Hypothalamus (tissue), 51 donors: ENCODE data around the gene FAM114A1.
"Not testable (repeated sequence)": the region's sequence is repeated elsewhere in the genome, so short reads cannot be mapped to it uniquely, and the experiment has no call there.

Experiments
- DNase-seq, 51 donors: peaks; one replicate each; lab custom pipeline; 2025; lab: John Stamatoyannopoulos, UW

Gene FAM114A1

DNA sequence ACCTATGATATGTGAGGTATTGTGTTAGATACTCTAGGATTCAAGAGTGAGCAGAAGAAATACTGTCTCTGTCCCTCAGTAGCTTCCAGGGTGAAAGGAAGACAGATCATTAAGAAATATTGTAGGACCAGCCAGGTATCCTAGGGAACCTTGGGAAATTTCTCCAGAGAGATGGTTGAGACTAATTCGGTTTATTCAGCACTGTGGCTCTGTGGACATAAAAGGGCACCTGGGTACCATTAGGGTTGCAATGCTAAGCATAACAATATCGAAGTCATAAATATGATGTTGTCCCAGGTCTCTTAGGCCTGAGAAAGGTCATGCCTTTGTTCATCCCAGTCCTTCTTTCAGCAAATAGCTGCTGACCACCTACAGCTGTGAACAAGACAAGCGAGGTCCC, 61.0 kb downstream of the FAM114A1 start:
- no peak for DNase-seq

DNA sequence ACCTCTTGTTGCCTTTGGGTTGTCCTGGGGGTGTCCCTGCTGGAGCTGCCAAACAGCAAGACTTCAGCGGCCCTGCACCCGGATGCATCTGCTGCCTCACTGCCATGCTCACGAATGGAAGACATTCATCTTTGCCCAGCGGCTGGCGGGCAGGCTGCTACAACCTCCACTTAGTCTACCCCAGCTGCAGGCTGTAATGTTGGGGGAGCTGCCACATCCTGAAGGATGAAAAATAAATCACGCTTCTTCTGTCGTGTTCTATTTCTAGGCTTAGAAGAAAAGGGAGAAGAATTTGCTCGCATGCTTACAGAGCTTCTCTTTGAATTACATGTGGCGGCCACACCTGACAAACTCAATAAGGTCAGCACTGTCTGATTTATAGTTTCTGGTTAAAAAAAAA, 61.4 kb downstream of the FAM114A1 start:
- DNase-seq, result no peak

DNA sequence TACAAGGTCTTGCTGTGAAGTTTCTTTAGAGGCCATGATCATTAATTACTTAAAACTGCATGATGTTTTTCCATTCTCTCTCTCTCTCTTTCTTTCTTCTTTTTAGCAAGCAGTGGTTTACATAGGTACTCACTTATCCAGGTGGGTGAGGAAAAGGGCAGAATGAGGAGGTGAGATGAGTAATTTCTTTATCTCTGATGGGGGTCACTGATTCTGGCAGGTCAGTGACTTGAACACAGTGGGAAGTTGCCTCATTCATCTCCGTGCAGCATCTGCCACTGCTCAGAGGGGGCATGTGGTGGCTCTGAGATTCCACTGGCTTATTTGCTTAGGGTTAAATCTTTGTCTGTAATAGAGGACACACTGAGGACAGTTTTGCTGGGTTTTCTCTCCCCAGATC, 62.6 kb downstream of the FAM114A1 start:
- DNase-seq, result no peak

DNA sequence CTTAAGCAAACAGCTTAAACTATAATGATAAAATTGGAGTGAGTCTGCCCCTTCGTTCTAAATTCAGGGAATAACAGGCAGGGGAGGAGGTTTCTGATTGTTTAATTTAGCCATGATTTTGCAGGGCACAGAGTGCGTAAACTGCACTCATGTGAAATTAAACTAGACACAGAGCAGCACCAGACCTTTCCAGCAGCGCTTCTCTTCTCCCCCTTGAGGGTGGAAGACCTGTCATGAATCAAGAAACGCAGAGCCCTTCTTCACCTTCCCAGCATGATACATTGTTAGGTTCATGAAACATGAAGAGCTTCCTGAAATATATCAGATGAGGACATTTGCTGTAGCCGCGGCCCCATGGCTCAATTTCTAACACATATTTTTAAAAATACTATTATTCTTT, 63.1 kb downstream of the FAM114A1 start:
- no peak for DNase-seq

DNA sequence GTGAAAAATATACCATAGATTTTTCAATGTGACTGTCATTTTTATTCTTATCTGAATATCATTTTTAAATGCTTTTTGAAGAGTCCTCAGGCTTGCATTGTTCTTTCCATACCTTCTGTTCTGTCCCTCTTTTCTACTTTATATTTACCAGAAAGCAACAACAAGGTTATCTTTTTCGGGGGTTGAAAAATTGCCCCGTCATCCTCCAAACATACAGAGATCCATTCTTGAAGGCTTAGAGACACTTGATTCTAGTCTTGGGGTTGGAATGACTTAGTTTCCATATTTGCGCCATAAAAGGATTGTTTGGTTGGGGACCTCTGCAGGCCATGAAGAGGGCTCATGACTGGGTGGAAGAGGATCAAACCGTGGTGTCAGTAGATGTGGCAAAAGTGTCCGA, 63.5 kb downstream of the FAM114A1 start:
- DNase-seq, result no peak

DNA sequence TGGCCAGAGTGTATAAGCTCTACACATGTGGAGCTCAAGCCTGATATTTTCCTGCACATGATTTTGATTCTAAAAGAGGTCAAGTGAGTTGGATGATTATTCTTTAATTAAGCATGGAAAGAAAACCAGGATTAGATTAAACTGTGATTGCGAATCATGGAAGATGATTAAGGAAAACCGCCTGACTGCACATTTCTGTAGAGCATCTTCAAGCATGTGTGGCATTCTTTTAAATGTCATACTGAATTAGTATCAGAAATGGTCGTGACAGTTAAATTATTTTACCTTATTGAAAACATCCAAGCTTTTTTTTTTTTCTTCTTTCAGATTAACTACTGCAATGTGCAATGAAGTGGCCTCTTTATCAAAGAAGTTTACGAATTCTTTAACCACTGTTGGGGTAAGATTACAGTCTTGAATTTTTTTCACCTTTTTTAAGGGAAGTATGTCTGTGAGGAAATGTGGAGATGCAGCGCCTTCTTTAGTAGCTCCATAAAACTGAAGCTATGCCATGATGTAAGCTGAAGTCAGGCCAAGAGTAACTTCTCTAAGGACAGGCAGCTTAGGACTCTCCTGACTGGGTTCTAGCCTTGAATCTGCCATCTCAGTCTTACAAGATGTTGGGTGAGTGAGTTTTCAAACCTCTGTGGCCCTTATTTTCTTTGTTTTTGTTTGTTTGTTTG, 67.9 kb downstream of the FAM114A1 start:
- no peak for DNase-seq

DNA sequence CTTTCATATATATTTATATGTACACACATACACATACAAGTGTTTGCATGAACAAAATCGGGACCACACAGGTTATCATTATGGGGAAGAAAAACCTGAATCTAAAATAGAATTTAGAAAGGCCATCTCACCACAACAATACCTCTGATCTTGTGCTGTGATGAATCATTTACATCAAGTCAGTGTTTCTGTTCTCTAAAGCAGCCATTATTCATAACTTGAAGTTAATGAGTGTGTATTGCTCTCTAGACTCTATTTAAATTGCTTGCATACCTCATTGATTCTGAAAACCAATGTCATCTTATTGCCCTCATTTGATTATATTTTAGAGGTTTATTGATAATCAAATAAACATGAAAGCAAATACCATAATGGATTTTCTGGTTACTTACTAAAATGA, 71.6 kb downstream of the FAM114A1 start:
- no peak for DNase-seq

DNA sequence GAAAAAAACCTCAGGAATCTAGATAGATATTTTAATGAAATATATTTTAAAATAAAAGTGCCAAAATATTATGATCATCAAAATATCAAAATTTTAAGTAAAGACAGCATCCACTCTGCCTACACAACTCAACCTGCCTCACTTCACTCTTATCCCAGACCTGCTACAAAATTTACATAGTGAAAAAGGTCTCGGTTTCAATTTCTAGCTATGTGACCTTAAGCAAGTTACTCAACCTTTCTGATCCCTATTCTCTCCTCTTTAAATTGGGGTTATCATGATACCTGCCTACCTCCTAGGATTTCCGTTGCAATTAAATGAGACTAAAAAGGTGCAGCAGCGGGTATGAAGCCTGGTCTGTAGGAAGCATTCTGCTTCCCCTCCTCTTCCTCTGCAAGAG, 72.9 kb downstream of the FAM114A1 start:
- no peak for DNase-seq

DNA sequence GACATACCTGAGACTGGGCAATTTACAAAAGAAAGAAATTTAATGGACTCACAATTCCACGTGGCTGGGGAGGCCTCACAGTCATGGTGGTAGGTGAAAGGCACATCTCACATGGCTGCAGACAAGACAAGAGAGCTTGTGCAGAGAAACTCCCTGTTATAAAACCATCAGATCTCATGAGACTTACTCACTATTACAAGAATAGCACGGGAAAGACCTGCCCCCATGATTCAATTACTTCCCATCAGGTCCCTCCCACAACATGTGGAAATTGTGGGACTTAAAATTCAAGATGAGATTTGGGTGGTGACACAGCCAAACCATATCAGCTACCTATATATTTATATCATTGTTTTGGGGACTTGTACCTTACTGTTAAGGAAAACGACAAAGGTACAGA, 74.3 kb downstream of the FAM114A1 start:
- DNase-seq, result not testable (repeated sequence)

DNA sequence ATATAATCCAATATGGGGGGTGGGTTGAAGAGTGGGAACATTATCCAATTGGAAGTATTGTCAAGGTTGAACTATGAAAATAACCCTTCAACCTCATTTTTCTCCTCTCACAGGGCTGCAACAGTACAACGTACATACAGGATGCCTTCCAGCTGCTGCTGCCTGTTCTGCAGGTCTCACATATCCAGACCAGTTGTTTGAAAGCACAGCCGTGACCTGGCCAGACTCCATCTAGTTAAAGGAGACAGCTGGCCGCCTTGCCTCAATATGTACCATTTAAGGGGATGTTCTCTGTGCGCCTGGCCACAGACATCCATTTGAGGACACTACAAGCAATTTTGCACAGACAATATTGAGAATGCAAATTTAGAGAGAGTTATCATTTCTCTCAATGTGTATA, 75.7 kb downstream of the FAM114A1 start:
- DNase-seq, result no peak

DNA sequence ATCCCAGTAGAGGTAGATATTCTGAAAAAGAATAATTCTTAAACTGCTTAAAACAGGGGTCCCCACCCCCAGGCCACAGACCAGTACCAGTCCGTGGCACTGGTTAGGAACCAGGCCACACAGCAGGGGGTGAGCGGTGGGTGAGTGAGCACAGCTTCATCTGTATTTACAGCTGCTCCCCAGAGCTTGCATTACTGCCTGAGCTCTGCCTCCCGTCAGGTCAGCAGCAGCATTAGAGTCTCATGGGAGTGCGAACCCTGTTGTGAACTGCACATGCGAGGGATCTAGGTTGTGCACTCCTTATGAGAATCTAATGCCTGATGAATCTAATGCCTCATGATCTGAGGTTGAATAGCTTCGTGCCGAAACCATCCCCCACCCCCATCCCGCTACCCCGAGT, 76.8 kb downstream of the FAM114A1 start:
- no peak for DNase-seq

DNA sequence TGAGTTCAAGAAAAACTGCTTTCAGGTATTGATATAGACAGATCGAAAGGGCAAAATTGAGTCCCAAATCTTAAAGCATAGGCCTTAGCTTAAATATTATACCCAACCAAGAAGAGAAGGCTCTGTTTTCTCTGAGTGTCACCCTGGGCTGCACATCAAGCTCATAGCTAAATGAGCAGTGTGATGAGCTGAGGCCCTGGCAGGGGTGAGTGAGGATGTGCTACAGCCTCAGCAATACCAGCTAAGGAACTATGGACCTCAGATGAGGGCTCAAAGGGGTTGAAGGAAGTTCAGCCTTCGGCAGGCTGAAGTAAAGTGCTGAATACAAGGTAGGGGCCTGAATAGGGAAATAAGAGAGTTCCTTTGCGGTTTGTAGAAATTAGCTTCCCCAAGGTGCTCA, 79.3 kb downstream of the FAM114A1 start:
- no peak for DNase-seq

DNA sequence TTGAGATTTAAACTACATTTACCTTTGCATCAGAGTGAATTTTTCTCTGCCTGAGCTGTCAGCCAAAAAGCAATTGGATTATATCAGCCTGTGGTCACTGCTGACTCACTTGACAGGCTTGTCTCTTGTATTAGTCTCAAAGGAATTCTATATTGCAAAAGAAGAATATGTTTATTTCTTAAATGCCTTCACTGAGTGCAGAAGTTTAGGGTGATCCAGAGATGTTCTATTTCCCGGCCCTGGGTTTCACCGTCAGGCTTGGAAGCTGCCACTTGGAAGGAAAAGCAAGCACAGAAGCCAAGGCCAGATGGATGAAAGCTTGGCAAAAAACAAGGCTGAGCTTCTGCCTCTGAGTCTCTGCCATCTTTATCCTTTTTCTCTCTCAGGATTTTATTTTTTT, 80.9 kb downstream of the FAM114A1 start:
- peak in 17 of 51 donors; percentile 2 to 41 (median 18) for DNase-seq

DNA sequence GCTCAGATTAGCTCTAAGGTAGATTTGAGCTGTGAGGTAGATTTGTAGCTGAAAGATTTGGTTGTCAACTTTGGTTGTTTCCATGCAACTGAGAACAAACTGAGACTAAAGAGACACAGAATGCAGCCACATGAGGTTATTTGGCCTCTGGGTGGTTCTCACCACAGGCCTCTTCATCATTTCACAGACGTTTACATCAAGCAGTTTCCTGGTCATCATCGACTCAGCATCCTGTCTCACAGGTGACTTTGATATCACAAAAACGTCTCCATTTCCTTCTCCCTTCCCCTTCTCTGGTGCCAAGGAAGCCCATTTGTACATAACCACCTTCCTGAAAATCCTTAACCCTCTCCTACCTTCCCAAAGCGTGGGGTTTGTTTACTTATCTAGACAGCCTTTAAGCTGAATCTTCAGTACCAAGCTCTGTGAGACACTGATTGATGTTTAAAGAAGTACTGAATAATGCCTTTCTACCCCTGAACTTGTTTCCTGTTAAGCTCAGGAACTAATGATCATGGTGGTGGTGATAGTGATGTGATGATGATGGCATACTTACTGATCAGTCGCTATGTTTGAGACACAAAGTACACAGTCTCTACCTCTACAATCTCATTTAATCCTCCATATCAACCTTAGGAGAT, 81.9 kb downstream of the FAM114A1 start:
- DNase-seq, result no peak

DNA sequence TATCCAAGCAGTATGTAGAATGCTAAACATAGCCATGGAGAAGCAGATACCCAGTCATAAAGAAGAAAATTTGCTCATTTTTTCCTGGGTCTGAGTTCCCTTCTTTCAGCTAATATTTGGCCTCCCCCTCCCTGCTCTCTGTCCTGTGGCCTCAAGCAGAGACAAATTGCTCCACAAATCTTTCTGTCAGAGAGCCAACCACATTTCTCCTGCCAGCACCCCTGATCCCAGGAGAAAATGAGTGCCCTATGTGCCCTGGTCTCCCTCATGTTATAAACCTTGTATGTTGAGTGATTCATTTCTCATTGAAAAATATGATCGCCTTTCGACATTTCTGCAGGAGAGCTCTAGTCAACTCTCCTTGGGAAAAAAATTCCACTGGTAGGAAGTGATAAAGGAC, 82.6 kb downstream of the FAM114A1 start:
- DNase-seq, result no peak

DNA sequence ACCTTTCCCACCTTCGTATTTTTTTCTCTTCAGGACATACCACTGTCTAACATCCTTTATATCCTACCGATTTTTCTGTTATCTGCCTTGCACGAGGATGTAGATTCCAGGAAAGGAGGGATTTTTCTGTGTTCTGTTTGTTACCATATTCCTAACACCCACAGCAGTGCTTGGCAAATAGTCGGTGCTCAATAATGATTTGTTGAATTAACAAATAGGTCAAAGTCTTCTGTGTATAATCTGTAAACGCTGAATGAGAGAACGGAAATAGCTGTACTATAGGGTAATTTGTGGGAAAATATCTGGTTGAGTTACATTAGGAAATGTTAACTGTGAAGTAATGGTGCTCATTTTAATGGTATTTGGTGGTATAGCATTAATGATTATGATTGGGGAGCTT, 83.1 kb downstream of the FAM114A1 start:
- no peak for DNase-seq

DNA sequence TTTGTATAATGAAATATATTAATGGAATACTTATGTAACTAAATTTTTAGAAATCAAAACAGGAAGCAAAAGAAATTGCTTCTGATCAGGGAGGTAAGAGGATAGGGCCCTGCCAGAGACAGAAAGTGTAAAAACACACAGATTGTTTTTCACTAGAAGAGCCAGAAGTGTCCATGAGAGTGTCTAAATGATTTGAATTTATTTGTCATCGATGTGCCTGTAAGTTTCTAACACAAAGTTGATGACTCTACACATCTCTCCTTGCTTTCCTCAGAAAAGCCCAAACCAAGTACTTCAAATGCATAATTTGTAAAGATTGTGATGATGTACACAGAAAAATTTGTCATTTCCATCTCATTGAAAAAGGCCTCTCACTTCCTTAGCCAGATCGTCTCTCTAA, 84.0 kb downstream of the FAM114A1 start:
- no peak for DNase-seq

DNA sequence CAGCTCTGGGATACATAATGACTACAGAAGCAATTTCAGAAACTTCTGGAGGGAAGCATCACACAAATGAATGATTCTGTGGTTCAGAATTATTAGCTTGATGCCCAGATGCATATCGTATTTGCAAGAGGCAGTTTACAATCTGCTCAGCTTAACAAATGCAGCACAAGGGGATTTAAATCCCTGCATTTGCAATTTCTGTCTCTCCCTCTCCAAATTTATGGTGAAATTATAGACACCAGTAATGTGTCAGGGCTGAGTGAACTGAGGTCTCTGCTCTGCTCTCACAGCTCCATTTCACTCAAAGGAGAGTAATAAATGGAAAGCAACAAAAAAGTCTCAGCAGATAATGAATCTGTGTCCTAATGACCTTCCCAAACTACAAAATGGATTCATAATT, 84.4 kb downstream of the FAM114A1 start:
- DNase-seq, result no peak

DNA sequence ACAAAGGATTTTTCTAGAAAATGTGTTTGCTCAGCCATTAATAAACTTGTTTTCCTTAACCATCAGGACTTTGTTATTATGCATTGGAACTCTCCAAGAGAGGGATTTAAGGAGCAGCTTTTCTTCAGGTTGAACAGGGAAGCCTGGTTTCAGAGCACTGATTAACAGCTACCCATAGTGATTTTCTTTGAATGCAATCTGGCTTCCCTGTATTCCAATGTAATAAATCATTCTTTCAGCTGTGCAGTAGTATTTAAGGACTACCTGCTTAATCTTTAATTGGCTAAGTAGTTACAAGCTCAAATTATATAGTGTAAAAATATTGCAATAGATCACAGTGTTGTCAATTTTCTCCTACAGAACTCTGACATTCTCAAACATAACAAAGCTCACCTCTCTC, 87.1 kb downstream of the FAM114A1 start:
- DNase-seq, result no peak

DNA sequence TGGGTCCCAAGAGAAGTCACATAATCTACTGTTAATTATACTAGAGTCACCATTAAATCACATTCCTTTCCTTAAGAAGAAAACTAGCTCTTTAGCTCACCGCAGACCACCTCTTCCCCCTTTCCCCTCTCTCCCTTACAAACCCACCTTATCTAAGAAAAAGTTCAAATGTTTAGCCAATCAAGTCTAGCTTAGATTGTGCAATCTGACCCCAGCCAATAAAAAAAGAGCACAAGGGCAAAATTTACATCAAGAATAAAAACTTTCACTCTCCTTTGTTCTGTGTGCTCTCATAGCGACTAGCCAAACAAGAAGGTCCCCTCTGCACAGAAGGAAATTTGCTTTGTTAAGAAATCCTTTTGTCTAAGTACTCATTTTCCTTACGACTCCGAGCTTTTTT, 88.4 kb downstream of the FAM114A1 start:
- no peak for DNase-seq

DNA sequence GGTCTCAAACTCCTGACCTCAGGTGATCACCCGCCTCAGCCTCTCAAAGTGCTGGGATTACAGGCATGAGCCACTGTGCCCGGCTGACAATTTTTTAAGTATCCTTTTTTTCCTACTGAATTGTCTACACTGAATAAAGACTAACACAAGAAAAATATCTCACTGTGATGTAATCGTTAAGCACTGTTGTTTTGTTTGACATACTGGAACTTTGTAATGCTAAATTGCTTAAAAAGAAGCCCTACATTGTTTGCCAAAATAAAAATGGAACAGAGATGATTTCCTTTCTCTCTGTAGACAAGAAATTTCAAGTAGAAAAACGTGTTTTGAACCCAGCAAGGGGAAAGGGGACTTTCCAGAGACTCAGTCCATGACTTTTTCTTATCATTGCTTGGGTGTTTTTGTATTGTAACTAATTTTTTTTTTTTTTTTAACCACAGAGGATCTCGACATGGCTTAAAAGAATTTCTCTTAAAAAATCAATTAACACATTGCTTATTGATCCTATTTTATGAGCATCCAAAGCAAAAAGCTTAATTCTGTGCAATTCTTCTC, 89.7 kb downstream of the FAM114A1 start:
- DNase-seq, result no peak

DNA sequence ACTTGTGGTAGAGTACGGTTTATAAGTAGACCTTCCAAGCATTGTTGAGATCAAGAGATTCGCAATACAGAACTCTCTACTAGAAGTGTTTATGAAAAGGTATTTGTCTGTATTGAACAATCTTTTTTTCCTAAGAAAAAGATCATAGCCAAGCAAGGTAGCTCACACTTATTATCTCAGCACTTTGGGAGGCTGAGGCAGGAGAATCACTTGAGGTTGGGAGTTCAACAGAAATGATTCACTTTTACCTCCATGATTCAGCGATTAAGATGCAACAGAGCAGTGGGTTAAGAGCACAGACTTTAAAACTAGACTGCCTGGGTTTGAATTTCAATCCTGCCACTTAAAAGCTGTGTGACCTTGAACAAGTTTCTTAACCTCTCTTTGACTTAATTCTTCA, 90.3 kb downstream of the FAM114A1 start:
- DNase-seq, result no peak
